Keratinocyte (primary cell): ENCODE measurements around the gene GLT1D1.

Experiments used
- EZH2 ChIP-seq: IDR thresholded peaks from one replicate; pipeline ENCODE4 v1.6.1; 2012; ENCODE audit warnings: inconsistent platforms, mild to moderate bottlenecking, low read length, moderate library complexity
- TF ChIP-seq, protein P1 (sequence below), 3 experiments: IDR thresholded peaks in 1 of 3; conservative IDR thresholded peaks in 1 of 3; optimal IDR thresholded peaks in 1 of 3; 2 replicates in 2 of 3; 3 replicates in 1 of 3; pipeline versions ENCODE3 to v1.5.1; 2011; ENCODE audit warnings: low read length in 3 of 3, mild to moderate bottlenecking in 3 of 3, moderate library complexity in 2 of 3, control low read depth in 1 of 3, inconsistent platforms in 1 of 3; ENCODE audit not compliant: insufficient read depth in 2 of 3; ENCODE audit errors: extremely low read depth in 1 of 3

GRCh38 chr12:128974881-128975280, 121.6 kb downstream of the GLT1D1 start:
- no peak for TF ChIP-seq EZH2
- TF ChIP-seq, protein P1, sequence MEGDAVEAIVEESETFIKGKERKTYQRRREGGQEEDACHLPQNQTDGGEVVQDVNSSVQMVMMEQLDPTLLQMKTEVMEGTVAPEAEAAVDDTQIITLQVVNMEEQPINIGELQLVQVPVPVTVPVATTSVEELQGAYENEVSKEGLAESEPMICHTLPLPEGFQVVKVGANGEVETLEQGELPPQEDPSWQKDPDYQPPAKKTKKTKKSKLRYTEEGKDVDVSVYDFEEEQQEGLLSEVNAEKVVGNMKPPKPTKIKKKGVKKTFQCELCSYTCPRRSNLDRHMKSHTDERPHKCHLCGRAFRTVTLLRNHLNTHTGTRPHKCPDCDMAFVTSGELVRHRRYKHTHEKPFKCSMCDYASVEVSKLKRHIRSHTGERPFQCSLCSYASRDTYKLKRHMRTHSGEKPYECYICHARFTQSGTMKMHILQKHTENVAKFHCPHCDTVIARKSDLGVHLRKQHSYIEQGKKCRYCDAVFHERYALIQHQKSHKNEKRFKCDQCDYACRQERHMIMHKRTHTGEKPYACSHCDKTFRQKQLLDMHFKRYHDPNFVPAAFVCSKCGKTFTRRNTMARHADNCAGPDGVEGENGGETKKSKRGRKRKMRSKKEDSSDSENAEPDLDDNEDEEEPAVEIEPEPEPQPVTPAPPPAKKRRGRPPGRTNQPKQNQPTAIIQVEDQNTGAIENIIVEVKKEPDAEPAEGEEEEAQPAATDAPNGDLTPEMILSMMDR (optimal IDR thresholded peaks at IDR 0.05 in 1 of 3, IDR thresholded peaks at IDR 0.05 in 1 of 3, conservative IDR thresholded peaks at IDR 0.05 in 1 of 3; ENCODE audit: extremely low read depth in 1 of 3, insufficient read depth in 2 of 3, low read length in 3 of 3): no peak
